ENCODE measurements around the gene TANGO2.

DNA sequence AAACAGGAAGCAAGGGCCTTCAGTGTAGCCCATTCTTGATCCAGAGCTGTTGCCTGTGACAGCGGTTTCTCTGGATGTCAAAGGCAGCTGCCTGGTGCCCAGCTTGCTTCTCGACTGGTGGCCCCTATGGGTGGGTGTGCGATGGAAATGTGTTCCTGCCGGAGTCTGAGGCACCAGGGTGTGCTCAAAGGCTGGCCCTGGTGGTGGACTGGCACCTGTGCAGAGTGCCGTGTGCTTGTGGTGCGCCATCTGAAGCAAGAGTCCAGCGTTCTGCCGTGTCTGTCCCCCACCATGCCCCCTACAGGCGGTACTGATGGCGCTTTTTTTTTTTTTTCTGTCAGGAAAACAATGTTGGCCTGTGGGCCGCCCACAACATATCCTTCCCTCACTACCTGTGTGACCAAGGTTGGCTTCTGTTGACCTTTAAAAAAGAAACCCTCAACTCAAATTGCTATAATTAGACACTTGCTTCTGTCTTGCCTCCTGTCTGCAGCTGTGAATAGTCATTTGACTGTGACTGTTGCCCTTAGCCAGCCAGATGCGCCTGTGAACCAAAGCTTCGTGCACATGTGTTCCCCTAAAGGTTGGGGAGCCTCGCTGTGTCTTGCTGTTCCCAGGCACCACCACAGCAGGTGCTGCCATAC is 90.3 kb downstream of the TANGO2 start:
- TF ChIP-seq HDAC8 (tag; IDR thresholded peaks at IDR 0.05) (no peak), NONO (IDR thresholded peaks at IDR 0.05; ENCODE audit: low read depth in 2 of 2, low read length in 1 of 2) (no peak), POLR2A (conservative IDR thresholded peaks at IDR 0.05) (peak; percentile 87), POLR2AphosphoS2 (IDR thresholded peaks at IDR 0.05; ENCODE audit: low read length) (no peak; the same call in none of the 2 replicates), NFE2L1 (tag; IDR thresholded peaks at IDR 0.05; ENCODE audit: borderline replicate concordance, low read depth) (no peak)
- TF ChIP-seq, protein P1, sequence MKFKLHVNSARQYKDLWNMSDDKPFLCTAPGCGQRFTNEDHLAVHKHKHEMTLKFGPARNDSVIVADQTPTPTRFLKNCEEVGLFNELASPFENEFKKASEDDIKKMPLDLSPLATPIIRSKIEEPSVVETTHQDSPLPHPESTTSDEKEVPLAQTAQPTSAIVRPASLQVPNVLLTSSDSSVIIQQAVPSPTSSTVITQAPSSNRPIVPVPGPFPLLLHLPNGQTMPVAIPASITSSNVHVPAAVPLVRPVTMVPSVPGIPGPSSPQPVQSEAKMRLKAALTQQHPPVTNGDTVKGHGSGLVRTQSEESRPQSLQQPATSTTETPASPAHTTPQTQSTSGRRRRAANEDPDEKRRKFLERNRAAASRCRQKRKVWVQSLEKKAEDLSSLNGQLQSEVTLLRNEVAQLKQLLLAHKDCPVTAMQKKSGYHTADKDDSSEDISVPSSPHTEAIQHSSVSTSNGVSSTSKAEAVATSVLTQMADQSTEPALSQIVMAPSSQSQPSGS (CRISPR knock-in tag; IDR thresholded peaks at IDR 0.05): no peak
- TF ChIP-seq, protein P2, sequence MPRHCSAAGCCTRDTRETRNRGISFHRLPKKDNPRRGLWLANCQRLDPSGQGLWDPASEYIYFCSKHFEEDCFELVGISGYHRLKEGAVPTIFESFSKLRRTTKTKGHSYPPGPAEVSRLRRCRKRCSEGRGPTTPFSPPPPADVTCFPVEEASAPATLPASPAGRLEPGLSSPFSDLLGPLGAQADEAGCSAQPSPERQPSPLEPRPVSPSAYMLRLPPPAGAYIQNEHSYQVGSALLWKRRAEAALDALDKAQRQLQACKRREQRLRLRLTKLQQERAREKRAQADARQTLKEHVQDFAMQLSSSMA (CRISPR knock-in tag; IDR thresholded peaks at IDR 0.05): no peak
- TF ChIP-seq, protein P3, sequence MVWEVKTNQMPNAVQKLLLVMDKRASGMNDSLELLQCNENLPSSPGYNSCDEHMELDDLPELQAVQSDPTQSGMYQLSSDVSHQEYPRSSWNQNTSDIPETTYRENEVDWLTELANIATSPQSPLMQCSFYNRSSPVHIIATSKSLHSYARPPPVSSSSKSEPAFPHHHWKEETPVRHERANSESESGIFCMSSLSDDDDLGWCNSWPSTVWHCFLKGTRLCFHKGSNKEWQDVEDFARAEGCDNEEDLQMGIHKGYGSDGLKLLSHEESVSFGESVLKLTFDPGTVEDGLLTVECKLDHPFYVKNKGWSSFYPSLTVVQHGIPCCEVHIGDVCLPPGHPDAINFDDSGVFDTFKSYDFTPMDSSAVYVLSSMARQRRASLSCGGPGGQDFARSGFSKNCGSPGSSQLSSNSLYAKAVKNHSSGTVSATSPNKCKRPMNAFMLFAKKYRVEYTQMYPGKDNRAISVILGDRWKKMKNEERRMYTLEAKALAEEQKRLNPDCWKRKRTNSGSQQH (CRISPR knock-in tag; IDR thresholded peaks at IDR 0.05): peak; percentile 89

Measured in K562 (cell line).